ENCODE results near the gene ADRA2A. TPM values are rescaled to one million over a fixed set of nuclear protein-coding genes. Genes with fewer than 3 reads are reported as not detected.

ADRA2A gene
- total RNA-seq = 1 to 10 TPM in 4 of 9 donors, under 1 TPM in 5; 0.19 to 3.9 (median 0.45) TPM
- polyA plus RNA-seq = under 1 TPM; 0.19 to 0.36 TPM
- long read RNA-seq, donor 1 = 0 reads
- long read RNA-seq, donor 2 = 0 reads
- long read RNA-seq, donor 3 = 0 reads

- H3K4me1 ChIP-seq = peaks cover 5 to 37% (median 24%) of the 10 kb centered on the region in 12 donors
- intact Hi-C loops (cut with DNase I) = loop anchor here in 8 of 10 donors (2.0 to 10.0 kb wide), 10 partner anchors 248 to 1060 kb away; no protein-coding TSS in a partner anchor
- peak in 3 of 5 donors; percentile 31 to 71 (median 36) for DNase-seq
- no peaks in the 10 kb centered on the region for H3K36me3 ChIP-seq
- H3K27me3 ChIP-seq = peaks cover 29 to 91% (median 67%) of the 10 kb centered on the region in 9 donors
- H3K4me3 ChIP-seq = peak within 1 kb of the TSS; percentile 25 to 63 (median 51)
- WGBS, 4 donors = 1 to 4% (median 2%) methylated on average over 32 to 79 of the region's 79 CpGs
- H3K9me3 ChIP-seq = no peaks in the 10 kb centered on the region
- peak within 1 kb of the TSS in 1 of 12 donors; percentile 42 for H3K27ac ChIP-seq
- TF ChIP-seq CTCF (IDR thresholded peaks at IDR 0.05) (no peak), POLR2A (IDR thresholded peaks at IDR 0.05) (no peak)
- peak in 3 of 4 donors; percentile 54 to 66 (median 65) for ATAC-seq
Measured at GRCh38 chr10:111076682-111077478, at the start of gene ADRA2A. Gene ADRA2A, plus strand, starts transcription at chr10:111077029. Its CDS starts 968 bp downstream, at chr10:111077997.

GRCh38 chr10:111030042-111030750 is 46.6 kb upstream of the ADRA2A start:
- peaks cover 0 to 7% (median 0%) of the 10 kb centered on the region in 12 donors for H3K4me1 ChIP-seq
- no peak for TF ChIP-seq CTCF (IDR thresholded peaks at IDR 0.05)
- no peak for TF ChIP-seq POLR2A (IDR thresholded peaks at IDR 0.05)
- no peak for DNase-seq
- H3K4me3 ChIP-seq = no peak overlapping the region
- WGBS, 4 donors = 96 to 99% (median 98%) methylated on average over 9 of the region's 9 CpGs
- H3K9me3 ChIP-seq = peaks cover 0 to 35% (median 7%) of the 10 kb centered on the region in 12 donors
- no peaks in the 10 kb centered on the region for H3K36me3 ChIP-seq
- no peak overlapping the region for H3K27ac ChIP-seq
- no peak for ATAC-seq
- no peaks in the 10 kb centered on the region for H3K27me3 ChIP-seq
- intact Hi-C loops (cut with DNase I) = no loop called here

- Histone ChIP-seq H3K9me3 (peaks cover 0 to 40% (median 19%) of the 10 kb centered on the region in 12 donors), H3K36me3 (no peaks in the 10 kb centered on the region), H3K4me3 (no peak overlapping the region), H3K4me1 (peaks cover 0 to 7% (median 0%) of the 10 kb centered on the region in 12 donors), H3K27me3 (no peaks in the 10 kb centered on the region), H3K27ac (no peak overlapping the region)
- TF ChIP-seq CTCF (IDR thresholded peaks at IDR 0.05) (no peak), POLR2A (IDR thresholded peaks at IDR 0.05) (no peak)
- 80 to 86% (median 83%) methylated on average over 2 of the region's 2 CpGs for WGBS, 4 donors
- DNase-seq (no peak), ATAC-seq (no peak)
- intact Hi-C loops (cut with DNase I) = no loop called here
Measured at GRCh38 chr10:111034598-111035310, 42.1 kb upstream of the ADRA2A start.

All from heart left ventricle (tissue), 16 donors.